WTC11 (cell line): ENCODE measurements around the gene SGPL1. TPM values are rescaled to one million over a fixed set of nuclear protein-coding genes. Genes with fewer than 3 reads are reported as not detected.

Experiments used
- ATAC-seq: fragments of 200-7000 bp; cut with Tn5 transposase; 2 replicates; pipeline ENCODE4 v1.10.0; 2021; ENCODE audit warnings: mild to moderate bottlenecking, moderate library complexity
- CTCF ChIA-PET: fragments of 300-600 bp; sonication (Branson Sonifier 250); formaldehyde crosslinking; loops from one replicate; lab custom pipeline; 2021; ENCODE audit warnings: antibody characterized with exemption; lab: Charles Lee
- POLR2A ChIA-PET: fragments of 350-600 bp; sonication (Branson Sonifier 250); formaldehyde crosslinking; loops from one replicate; lab custom pipeline; 2021; ENCODE audit warnings: antibody characterized with exemption; lab: Charles Lee
- DNase-seq: peaks from one replicate; pipeline ENCODE4 v3.0.0; 2021; ENCODE audit warnings: low spot score
- H3K27ac Mint-ChIP-seq: 2 replicates; pipeline ENCODE4 v1.8.0; 2021; ENCODE audit warnings: mixed read lengths
- H3K27me3 Mint-ChIP-seq: 2 replicates; pipeline ENCODE4 v1.8.0; 2021; ENCODE audit warnings: low read depth, mild to moderate bottlenecking, moderate library complexity, mixed read lengths
- H3K36me3 Mint-ChIP-seq: 2 replicates; pipeline ENCODE4 v1.8.0; 2021; ENCODE audit warnings: mixed read lengths
- H3K4me1 Mint-ChIP-seq: 2 replicates; pipeline ENCODE4 v1.8.0; 2022; ENCODE audit warnings: mixed read lengths
- H3K4me3 Mint-ChIP-seq: 2 replicates; pipeline ENCODE4 v1.8.0; 2021; ENCODE audit warnings: mild to moderate bottlenecking, moderate library complexity, mixed read lengths
- H3K9me3 Mint-ChIP-seq: 2 replicates; pipeline ENCODE4 v1.8.0; 2021; ENCODE audit warnings: mixed read lengths
- AFF4 ChIP-seq: sonication (generic); formaldehyde crosslinking; IDR thresholded peaks from 2 replicates; pipeline ENCODE4 v1.8.1; 2023; ENCODE audit warnings: mild to moderate bottlenecking, missing genetic modification reagents, borderline replicate concordance
- ATF1 ChIP-seq: sonication (generic); formaldehyde crosslinking; IDR thresholded peaks from 2 replicates; pipeline ENCODE4 v1.8.1; 2023; ENCODE audit warnings: mild to moderate bottlenecking, moderate library complexity, missing genetic modification reagents
- ATF3 ChIP-seq: sonication (generic); formaldehyde crosslinking; conservative IDR thresholded peaks from 2 replicates; pipeline ENCODE4 v1.8.1; 2022; ENCODE audit warnings: mild to moderate bottlenecking, missing genetic modification reagents
- ETV6 ChIP-seq: sonication (generic); formaldehyde crosslinking; IDR thresholded peaks from 2 replicates; pipeline ENCODE4 v1.8.1; 2022; ENCODE audit warnings: mild to moderate bottlenecking, missing genetic modification reagents
- FOXP1 ChIP-seq: sonication (generic); formaldehyde crosslinking; IDR thresholded peaks from 2 replicates; pipeline ENCODE4 v1.8.0; 2022; ENCODE audit warnings: missing genetic modification reagents, mild to moderate bottlenecking, moderate library complexity, borderline replicate concordance
- HMGXB4 ChIP-seq: sonication (generic); formaldehyde crosslinking; IDR thresholded peaks from 2 replicates; pipeline ENCODE4 v1.8.1; 2023; ENCODE audit warnings: mild to moderate bottlenecking, moderate library complexity, missing genetic modification reagents
- JAZF1 ChIP-seq: fragments of 250-450 bp; sonication (Bioruptor Pico); IDR thresholded peaks from 2 replicates; pipeline ENCODE4 v1.9.0; 2021; ENCODE audit warnings: moderate library complexity, mild to moderate bottlenecking, inconsistent platforms
- KAT7 ChIP-seq: sonication (generic); formaldehyde crosslinking; IDR thresholded peaks from 2 replicates; pipeline ENCODE4 v1.8.1; 2023; ENCODE audit warnings: missing genetic modification reagents, mild to moderate bottlenecking, borderline replicate concordance
- MLX ChIP-seq: sonication (generic); formaldehyde crosslinking; IDR thresholded peaks from 2 replicates; pipeline ENCODE4 v1.8.1; 2023; ENCODE audit warnings: mild to moderate bottlenecking, missing genetic modification reagents, moderate library complexity
- NR2C2 ChIP-seq: sonication (generic); formaldehyde crosslinking; IDR thresholded peaks from 2 replicates; pipeline ENCODE4 v1.8.0; 2022; ENCODE audit warnings: mild to moderate bottlenecking, missing genetic modification reagents
- STAT6 ChIP-seq: sonication (generic); formaldehyde crosslinking; conservative IDR thresholded peaks from 2 replicates; pipeline ENCODE4 v1.8.1; 2023; ENCODE audit warnings: mild to moderate bottlenecking, low read depth, missing genetic modification reagents, moderate library complexity
- ZNF138 ChIP-seq: sonication (generic); formaldehyde crosslinking; conservative IDR thresholded peaks from 2 replicates; pipeline ENCODE4 v1.8.1; 2022; ENCODE audit warnings: mild to moderate bottlenecking, moderate library complexity, missing genetic modification reagents
- ZNF232 ChIP-seq: sonication (generic); formaldehyde crosslinking; IDR thresholded peaks from 2 replicates; pipeline ENCODE4 v1.8.0; 2022; ENCODE audit warnings: mild to moderate bottlenecking, missing genetic modification reagents
- ZNF263 ChIP-seq: sonication (generic); formaldehyde crosslinking; IDR thresholded peaks from 2 replicates; pipeline ENCODE4 v1.8.1; 2022; ENCODE audit warnings: low read depth, mild to moderate bottlenecking, moderate library complexity, missing genetic modification reagents
- ZNF317 ChIP-seq: sonication (generic); formaldehyde crosslinking; IDR thresholded peaks from 2 replicates; pipeline ENCODE4 v1.8.1; 2023; ENCODE audit warnings: low read depth, mild to moderate bottlenecking, moderate library complexity, missing genetic modification reagents, borderline replicate concordance
- total RNA-seq: library from RNA; stranded (reverse); gene quantifications from 3 replicates; pipeline ENCODE4 v1.2.3, GENCODE V29; 2021

The SGPL1 gene
- total RNA-seq, 1 experiment from 2014 or later: 44.6 TPM

GRCh38 chr10:70845256-70845655 is 29.5 kb downstream of the SGPL1 start:
- H3K27ac Mint-ChIP-seq: no peak overlapping the region
- H3K36me3 Mint-ChIP-seq: peaks cover 28% of the 10 kb centered on the region
- H3K27me3 Mint-ChIP-seq: no peaks in the 10 kb centered on the region
- CTCF ChIA-PET: no interaction called here
- no peak overlapping the region for H3K4me3 Mint-ChIP-seq
- no peaks in the 10 kb centered on the region for H3K9me3 Mint-ChIP-seq
- TF ChIP-seq ZNF263: no peak
- no peak for DNase-seq
- H3K4me1 Mint-ChIP-seq: no peaks in the 10 kb centered on the region
- ATAC-seq: no peak
- POLR2A ChIA-PET: no interaction called here

- no peaks in the 10 kb centered on the region for H3K9me3 Mint-ChIP-seq
- no peak overlapping the region for H3K4me3 Mint-ChIP-seq
- no peak overlapping the region for H3K27ac Mint-ChIP-seq
- TF ChIP-seq FOXP1 (CRISPR knock-in tag) (no peak), STAT6 (CRISPR knock-in tag) (no peak), ATF3 (CRISPR knock-in tag) (no peak), AFF4 (no peak), ZNF138 (CRISPR knock-in tag) (no peak), MLX (CRISPR knock-in tag) (no peak), JAZF1 (CRISPR knock-in tag) (no peak), ZNF232 (CRISPR knock-in tag) (no peak), ATF1 (CRISPR knock-in tag) (no peak), ETV6 (CRISPR knock-in tag) (no peak), NR2C2 (no peak)
- ChIA-PET POLR2A (no interaction called here), CTCF (no interaction called here)
- H3K36me3 Mint-ChIP-seq: peaks cover 27% of the 10 kb centered on the region
- DNase-seq (no peak), ATAC-seq (no peak)
- H3K27me3 Mint-ChIP-seq: no peaks in the 10 kb centered on the region
- no peaks in the 10 kb centered on the region for H3K4me1 Mint-ChIP-seq
Observed at GRCh38 chr10:70845816-70846215, 30.1 kb downstream of the SGPL1 start.

GRCh38 chr10:70846795-70847194 is 31.0 kb downstream of the SGPL1 start:
- POLR2A ChIA-PET: no interaction called here
- peaks cover 30% of the 10 kb centered on the region for H3K36me3 Mint-ChIP-seq
- CTCF ChIA-PET: no interaction called here

More at GRCh38 chr10:70846795-70847194, 31.0 kb downstream of the SGPL1 start:
- Mint-ChIP-seq H3K27ac (no peak overlapping the region), H3K9me3 (no peaks in the 10 kb centered on the region), H3K4me1 (no peaks in the 10 kb centered on the region), H3K27me3 (no peaks in the 10 kb centered on the region)
- DNase-seq: no peak
- TF ChIP-seq ZNF317 (CRISPR knock-in tag): no peak
- TF ChIP-seq HMGXB4 (CRISPR knock-in tag): no peak
- TF ChIP-seq KAT7 (CRISPR knock-in tag): no peak
- TF ChIP-seq MLX (CRISPR knock-in tag): no peak
- TF ChIP-seq, all 79 proteins: peak for 0
- ATAC-seq: no peak
- H3K4me3 Mint-ChIP-seq: no peak overlapping the region
